COLO829 (cell line): Measurements from ENCODE around the gene STXBP6.

ENCODE experiments used
- DNase-seq: peaks from one replicate; pipeline ENCODE4 v3.0.0; 2012; ENCODE audit warnings: low spot score

STXBP6 gene

GRCh38 chr14:25049568-25050268 is at the start of gene STXBP6:
Gene STXBP6, minus strand, starts transcription at chr14:25050147. Its CDS starts 75,329 bp downstream, at chr14:24974818.
- DNase-seq: peak; percentile 47

- DNase-seq: no peak
These were observed 47.2 kb upstream of the STXBP6 start for GRCh38 chr14:25097120-25097519.

DNA sequence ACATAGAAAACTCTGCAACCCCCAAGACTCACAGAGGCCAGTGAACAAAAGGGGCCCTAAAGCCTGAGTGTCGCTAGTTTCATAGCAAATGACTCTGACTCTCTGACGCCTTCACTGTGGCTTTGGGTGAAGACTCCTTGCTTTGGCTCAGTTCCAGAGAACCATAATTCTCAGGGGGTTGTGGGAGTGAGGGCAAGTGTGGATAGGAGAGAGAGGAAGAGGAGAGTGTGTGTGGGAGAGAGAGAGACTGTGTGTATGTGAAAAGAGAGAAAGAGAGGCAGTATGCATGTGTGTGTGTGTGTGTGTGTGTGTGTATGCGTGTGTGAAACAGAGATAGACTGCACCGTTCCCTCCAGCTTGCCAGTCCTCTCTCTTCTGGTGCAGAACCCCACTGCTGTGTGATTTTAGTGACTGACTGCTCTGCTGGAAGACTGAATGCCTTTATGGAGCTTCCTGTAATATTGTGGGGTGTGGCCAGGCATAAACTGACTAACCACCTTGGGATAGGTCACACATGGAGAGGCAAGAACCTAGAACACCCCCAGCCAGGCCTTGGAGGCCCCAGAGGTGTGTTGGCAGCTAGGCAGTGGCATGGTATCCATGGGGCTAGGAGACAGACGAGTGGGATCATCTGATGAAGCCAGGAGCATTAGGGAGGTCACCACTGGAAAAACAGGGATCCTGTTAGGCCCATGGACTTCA is 45.9 kb upstream of the STXBP6 start:
- no peak for DNase-seq

DNA sequence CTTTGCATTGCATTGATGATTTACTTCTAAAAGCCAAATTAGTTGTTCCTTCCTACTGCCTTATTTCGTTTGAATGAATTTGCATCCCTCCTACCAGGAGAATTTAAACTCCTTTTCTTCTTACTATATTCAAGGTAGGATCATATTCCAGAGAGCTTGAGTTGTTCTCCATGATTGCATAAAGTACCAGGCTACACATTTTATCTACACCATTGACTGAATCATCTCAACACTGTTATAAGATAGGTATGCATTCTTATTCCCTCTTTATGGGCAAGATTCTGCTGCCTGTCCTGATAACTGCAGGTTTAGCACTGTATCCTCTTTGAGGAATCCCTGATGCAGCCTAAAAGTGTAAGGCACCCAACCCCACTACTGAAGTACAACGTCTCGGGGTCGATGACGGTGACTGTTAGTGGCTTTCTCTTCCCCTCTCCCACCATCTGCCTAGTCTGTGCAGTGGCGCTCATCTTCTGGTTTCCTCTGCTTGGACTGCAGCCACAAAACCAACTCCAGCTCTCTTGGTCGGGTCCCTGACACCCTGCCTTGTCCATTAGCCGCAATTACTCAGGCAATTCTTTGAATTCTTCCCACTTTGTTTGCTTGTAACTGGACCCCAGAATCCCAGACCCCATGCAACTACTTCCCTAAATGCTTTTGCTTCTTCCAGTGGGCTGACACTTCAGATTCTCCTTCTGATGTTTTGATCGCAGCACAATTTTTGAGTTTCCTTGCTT is 44.4 kb upstream of the STXBP6 start:
- no peak for DNase-seq

GRCh38 chr14:25092258-25092740 is 42.4 kb upstream of the STXBP6 start:
- DNase-seq: no peak

GRCh38 chr14:25090716-25091454 is 40.9 kb upstream of the STXBP6 start:
- peak; percentile 57 for DNase-seq

DNA sequence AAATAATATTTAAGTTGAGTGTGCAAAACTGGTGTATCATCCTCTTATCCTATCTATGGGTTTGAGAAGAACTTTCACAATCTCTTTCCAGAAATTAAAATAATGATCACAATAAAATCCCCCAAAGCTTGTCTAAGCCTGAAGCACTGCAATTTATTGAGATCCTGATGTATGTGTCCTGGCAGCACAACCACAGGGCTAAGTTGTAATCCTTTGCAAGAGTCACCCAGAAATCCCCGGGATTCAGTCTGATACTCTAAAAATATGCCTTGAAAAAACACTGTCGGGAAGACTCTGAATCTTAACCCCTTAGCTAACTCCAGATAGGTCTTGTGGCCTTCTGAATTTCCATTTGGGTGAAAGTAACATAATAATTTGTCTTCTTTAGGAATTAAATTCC is 40.3 kb upstream of the STXBP6 start:
- no peak for DNase-seq

DNA sequence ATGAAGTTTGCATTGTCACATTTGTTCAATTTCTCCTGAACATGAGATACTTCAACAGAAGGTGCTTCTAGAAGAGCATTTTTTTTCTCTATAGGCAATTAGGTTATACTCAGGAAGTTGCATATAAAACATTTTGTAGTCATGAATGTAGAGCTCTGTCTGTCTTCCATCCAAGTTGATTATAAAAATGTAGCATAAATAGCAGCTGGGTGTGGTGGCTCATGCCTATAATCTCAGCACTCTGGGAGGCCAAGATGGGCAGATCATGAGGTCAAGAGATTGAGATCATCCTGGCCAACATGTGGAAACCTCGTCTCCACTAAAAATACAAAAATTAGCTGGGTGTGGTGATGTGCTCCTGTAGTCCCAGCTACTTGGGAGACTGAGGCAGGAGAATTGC is 39.5 kb upstream of the STXBP6 start:
- DNase-seq: no peak

DNA sequence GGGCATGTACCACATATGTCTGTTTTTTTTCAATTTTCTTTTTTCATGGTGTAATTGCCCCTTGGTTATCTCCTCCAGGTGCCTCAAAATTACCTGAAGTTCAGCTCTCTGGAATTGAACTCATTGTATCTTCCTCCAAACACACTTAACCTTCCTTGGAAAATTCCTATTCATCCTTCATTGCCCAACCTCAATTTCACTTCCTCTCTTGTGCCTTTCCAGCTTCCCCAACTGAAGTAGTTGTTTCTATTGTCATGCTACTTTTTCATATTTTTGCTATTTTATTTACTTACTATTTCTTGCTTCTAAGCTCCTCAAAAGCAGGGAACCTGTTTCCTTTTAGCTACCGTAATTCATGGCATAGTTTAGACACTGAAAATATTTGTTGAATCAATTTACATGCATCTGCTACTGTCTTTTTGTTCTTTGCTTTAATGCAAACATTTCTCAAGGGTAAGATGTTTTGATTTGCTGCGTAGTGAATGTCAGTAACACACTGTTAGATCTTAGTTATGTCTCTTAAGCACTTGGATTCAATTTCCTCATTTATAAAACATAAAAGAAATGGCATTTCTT is 37.0 kb upstream of the STXBP6 start:
- no peak for DNase-seq

GRCh38 chr14:25086081-25086480 is 36.1 kb upstream of the STXBP6 start:
- no peak for DNase-seq

GRCh38 chr14:25080682-25081081 is 30.7 kb upstream of the STXBP6 start:
- DNase-seq: no peak

- DNase-seq: no peak
These were observed 29.4 kb upstream of the STXBP6 start for GRCh38 chr14:25079311-25079710.

DNA sequence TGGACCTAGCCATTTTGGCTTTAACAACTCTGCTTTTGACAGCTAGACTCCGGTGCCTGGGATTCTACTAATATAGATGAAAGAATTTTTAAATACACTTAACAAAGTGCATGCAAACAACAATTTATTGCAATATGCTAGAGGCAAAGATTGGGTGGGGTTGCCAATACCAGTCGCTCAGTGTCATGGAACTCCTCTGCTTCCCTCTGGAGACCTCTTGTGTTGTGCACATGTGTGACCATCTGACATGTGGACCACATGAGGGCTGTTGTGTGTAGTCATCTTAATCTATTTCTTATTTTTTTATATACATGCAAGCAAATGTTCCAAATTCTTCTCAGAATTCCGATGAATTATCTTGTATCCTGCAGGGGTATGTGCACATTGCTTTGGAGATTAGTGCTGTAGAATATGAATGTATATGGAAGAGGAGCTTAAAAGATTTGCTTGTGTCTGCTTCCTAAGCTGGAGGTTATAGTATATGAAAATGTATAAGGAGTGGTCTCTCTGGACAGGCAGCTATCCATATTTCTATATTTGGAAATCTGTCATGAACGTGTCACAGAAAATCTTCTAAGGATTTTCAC is 24.2 kb upstream of the STXBP6 start:
- no peak for DNase-seq

DNA sequence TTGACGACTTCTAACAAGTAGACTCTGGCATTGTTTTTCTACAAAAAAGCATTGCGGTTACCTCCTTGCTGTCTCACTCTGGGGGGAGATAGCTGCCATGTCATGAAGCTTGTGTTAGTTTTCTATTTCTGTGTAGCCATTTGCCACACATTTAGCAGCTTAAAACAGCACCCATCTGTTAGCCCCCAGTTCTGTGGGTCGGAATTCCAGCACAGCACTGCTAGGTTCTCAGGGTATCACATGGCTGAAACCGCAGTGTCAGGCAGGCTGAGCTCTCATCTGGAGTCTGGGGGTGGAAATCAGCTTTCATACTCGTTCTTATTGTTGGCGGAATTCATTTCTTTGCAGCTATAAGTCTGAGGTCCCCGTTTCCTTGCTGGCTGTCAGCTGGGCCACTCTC is 19.9 kb upstream of the STXBP6 start:
- no peak for DNase-seq

GRCh38 chr14:25067600-25067999 is 17.7 kb upstream of the STXBP6 start:
- no peak for DNase-seq

- DNase-seq: no peak
These were observed 12.0 kb upstream of the STXBP6 start for GRCh38 chr14:25062022-25062321.

- peak; percentile 71 for DNase-seq
These were observed 6.7 kb upstream of the STXBP6 start for GRCh38 chr14:25056688-25057078.

GRCh38 chr14:25055992-25056687 is 6.2 kb upstream of the STXBP6 start:
- DNase-seq: no peak

DNA sequence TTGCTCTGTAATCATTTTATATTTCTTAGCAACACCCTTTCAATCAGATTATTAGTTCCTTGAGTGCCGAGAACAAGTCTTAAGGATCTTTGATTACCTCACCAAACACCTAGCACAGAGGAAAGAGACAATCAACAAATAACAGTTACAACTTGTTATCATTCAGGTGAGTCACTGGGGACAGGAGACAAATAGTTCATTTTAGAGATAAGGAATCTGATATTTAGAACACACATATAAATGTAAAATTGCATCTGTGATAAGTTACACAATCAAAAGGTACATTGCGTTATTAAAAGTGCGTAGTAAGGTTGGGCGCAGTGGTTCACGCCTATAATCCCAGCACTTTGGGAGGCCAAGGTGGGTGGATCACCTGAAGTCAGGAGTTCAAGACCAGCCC is 5.1 kb upstream of the STXBP6 start:
- no peak for DNase-seq

DNA sequence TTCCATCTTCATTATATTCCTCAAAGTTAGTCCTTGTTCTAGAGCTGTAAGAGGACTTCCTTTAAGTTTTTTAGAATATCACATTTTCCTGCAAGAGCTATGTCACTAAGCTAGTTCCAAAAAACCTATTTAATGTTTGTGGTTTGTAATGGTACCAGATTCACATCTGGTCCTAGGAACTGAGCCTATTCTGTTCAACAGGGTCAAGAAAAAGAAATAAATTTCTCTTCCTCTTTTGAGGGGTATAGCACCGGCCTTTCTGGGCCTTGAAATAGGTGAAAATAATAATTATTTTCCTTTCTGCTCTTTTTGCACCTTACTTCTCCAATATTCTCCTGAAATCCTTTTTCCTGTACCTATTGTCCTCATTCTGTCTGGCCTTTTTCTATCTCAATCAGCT is 3.6 kb upstream of the STXBP6 start:
- no peak for DNase-seq

GRCh38 chr14:25052921-25053320 is 3.0 kb upstream of the STXBP6 start:
- no peak for DNase-seq
